Neural cell (in vitro differentiated cells): ENCODE data around the gene ADORA2A.

Source experiments
- CTCF ChIP-seq: fragments of 450-650 bp; IDR thresholded peaks from 2 replicates; pipeline ENCODE4 v1.5.1; 2014; ENCODE audit warnings: antibody characterized with exemption, mild to moderate bottlenecking, moderate library complexity; ENCODE audit not compliant: poor library complexity, severe bottlenecking
- EP300 ChIP-seq: fragments of 450-650 bp; conservative IDR thresholded peaks from 2 replicates; pipeline ENCODE4 v1.6.1; 2014; ENCODE audit warnings: antibody characterized with exemption, mild to moderate bottlenecking, moderate library complexity; ENCODE audit not compliant: poor library complexity, severe bottlenecking
- EZH2 ChIP-seq: fragments of 200-600, 300-800 bp; shearing (Covaris generic), sonication (generic); IDR thresholded peaks from 2 replicates; pipeline ENCODE4 v1.6.1; 2014; ENCODE audit warnings: antibody characterized with exemption, low read length, borderline replicate concordance, mild to moderate bottlenecking; ENCODE audit not compliant: insufficient read depth, poor library complexity, severe bottlenecking
- POLR2AphosphoS5 ChIP-seq: IDR thresholded peaks from 2 replicates; pipeline ENCODE4 v1.6.1; 2012
- REST ChIP-seq: IDR thresholded peaks from 2 replicates; pipeline ENCODE4 v1.6.1; 2012; ENCODE audit warnings: borderline replicate concordance
- SMC3 ChIP-seq: fragments of 450-650 bp; conservative IDR thresholded peaks from 2 replicates; pipeline ENCODE4 v1.6.1; 2014; ENCODE audit warnings: antibody characterized with exemption, mild to moderate bottlenecking, moderate library complexity; ENCODE audit not compliant: poor library complexity

- TF ChIP-seq EZH2 (peak; percentile 82), CTCF (no peak), POLR2AphosphoS5 (no peak), REST (no peak), EP300 (no peak), SMC3 (no peak)
Observed at GRCh38 chr22:24424001-24424900, 3.1 kb upstream of the ADORA2A start.
